Measurements from ENCODE around the gene DENND11.

- TF ChIP-seq CTCF (IDR thresholded peaks at IDR 0.05) (no peak), POLR2A (IDR thresholded peaks at IDR 0.05) (no peak)
Observed at GRCh38 chr7:141660259-141660658, 41.7 kb downstream of the DENND11 start.

Data from breast epithelium (tissue), 3 donors.